HG03575 (cell line): ENCODE measurements around the gene WFIKKN1.

ENCODE experiments used
- ATAC-seq: cut with Tn5 transposase; IDR thresholded peaks from one replicate; pipeline ENCODE4 v1.9.1; 2021; ENCODE audit not compliant: unreplicated experiment, insufficient number of reproducible peaks, low FRiP score; ENCODE audit errors: extremely low read depth

The WFIKKN1 gene

DNA sequence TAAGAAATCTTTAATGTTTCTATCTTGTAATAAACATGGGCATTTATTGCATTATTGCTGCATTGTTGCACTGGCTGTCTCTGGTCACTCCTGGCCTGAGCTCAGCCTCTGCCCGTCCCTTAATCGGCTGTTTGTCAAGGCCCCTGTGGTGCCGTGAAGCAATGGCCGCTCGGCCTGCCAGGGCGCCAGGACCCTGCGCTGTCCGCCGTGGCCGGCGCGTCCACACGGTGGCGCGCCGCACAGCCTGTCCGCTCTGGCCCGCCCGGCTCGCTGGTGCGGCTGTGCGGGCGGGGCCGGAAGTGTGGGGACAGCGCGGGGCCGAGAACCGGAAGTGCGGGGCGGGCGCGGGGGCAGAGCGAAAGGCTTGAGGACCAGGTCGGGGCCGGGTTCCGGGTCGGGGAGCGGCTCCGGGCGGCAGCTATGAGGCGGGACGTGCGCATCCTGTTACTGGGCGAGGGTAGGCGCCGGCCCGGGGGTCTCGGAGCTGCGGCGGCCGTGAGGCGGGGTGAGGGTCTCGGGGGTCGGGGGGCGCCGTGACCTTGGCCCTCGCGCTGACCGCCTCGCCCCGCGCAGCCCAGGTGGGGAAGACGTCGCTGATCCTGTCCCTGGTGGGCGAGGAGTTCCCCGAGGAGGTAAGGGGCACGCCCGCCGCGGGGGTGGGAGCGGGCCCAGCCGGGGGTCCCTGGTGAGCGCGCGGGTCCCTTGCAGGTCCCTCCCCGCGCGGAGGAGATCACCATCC is 37.2 kb downstream of the WFIKKN1 start, which contains the start of gene RHOT2:
RHOT2 (plus strand) TSS at position 353 of the 739 bp plus-strand sequence; CDS start at position 421, 68 bp downstream.
- no peak for ATAC-seq

DNA sequence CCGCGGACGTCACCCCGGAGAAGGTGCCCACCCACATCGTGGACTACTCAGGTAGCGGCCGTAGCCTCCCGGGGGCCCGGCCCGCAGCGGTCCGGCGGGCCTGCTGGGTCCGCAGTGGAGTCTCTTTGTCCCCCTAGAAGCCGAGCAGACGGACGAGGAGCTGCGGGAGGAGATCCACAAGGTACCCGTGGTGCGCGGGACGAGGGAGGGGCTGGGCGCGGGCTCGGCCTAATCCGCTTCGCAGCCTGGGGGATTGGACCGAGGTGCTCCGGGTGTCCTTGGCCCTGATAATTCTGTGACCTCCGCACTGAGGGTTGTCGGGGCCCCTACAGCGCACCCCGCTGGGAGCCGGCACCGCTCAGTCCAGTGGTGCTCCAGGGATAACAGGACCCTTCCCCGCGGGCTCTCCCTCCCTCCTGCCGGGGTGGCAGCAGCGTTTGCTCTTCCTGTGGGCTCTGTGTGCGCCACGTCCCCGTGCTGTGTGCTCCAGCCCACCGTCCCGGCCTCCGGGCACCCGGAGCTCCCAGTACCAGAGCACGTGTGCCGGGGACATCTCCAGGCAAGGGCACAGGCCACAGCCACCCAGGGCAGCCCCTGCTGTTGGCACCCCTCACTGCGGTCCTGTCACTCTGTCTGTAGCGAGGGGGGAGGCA is 37.9 kb downstream of the WFIKKN1 start:
- no peak for ATAC-seq

- no peak for ATAC-seq
Measured at GRCh38 chr16:669666-670065, 38.9 kb downstream of the WFIKKN1 start.

- no peak for ATAC-seq
Measured at GRCh38 chr16:670485-671352, 39.9 kb downstream of the WFIKKN1 start.

GRCh38 chr16:671353-672131 is 40.8 kb downstream of the WFIKKN1 start:
- no peak for ATAC-seq

- ATAC-seq = no peak
Measured at GRCh38 chr16:672371-672770, 41.6 kb downstream of the WFIKKN1 start.

GRCh38 chr16:672851-673250 is 42.1 kb downstream of the WFIKKN1 start:
- ATAC-seq = no peak

DNA sequence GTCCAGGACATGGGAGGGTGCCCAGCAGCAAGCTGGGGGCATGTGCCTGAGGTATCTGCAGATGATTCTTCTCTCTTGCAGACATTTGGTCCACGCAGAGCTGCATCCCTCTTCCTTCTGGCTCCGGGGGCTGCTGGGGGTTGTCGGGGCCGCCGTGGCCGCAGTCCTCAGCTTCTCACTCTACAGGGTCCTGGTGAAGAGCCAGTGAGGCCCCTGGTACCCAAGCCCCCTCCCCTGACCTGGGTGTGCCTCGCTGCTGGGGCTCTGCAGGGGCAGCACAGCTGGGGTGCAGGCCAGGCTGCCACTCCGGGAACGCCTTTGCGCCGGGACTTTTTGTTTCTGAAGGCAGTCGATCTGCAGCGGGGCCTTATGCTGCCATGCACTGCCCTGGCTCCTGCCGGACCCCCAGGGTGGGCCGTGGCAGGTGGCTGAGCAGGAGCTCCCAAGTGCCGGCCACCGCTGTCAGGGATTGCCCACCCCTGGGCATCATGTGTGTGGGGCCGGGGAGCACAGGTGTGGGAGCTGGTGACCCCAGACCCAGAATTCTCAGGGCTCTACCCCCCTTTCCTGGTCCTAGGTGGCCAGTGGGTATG is 42.7 kb downstream of the WFIKKN1 start:
- ATAC-seq = no peak

GRCh38 chr16:674214-674881 is 43.6 kb downstream of the WFIKKN1 start:
- no peak for ATAC-seq

DNA sequence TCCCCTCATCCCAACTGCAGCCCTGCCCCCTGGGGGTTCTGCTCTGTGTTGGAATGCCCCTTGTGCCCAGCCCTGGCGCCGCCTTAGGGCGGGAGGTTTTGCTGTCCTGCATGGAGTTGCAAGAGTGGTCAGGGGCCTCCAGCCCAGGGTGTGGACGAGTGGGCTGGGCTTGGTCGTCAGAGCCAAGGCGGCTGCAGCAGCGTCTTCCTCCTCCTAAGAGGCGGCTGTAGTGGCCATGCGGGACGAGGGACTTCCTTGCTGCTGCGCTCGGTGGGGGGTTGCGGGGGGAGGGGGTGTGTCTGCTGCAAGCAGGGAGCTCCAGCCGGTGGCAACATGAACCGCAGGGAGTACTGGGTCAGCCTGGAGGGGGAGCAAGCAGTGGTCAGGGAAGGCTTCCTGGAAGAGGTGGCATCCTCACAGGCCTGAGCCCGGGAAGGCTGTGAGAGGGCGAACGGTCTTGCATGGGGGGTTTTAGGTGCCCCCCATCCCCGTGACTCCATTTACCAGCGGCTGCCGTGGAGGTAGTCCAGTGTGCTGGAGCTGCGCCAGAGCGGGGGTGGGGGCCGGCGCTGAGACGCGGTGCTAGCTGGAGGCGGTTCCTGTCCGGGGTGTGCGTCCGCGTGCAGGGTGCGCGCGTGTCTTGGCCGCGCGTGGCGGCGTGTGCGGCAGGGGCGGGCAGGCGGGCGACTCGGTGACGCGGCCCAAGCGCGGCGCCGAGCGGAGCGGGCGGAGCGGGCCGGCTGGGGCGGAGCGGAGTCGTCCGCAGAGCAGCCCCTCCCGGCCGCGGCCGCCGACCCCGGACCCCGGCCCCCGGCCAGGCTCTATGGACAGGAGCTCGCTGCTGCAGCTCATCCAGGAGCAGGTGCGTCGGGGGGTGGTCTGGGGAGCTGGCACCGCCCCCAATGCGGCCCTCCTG is 44.4 kb downstream of the WFIKKN1 start, which contains the start of gene RHBDL1:
RHBDL1 (plus strand) TSS at position 704 of the 916 bp plus-strand sequence; CDS start at position 824, 120 bp downstream.
- no peak for ATAC-seq

DNA sequence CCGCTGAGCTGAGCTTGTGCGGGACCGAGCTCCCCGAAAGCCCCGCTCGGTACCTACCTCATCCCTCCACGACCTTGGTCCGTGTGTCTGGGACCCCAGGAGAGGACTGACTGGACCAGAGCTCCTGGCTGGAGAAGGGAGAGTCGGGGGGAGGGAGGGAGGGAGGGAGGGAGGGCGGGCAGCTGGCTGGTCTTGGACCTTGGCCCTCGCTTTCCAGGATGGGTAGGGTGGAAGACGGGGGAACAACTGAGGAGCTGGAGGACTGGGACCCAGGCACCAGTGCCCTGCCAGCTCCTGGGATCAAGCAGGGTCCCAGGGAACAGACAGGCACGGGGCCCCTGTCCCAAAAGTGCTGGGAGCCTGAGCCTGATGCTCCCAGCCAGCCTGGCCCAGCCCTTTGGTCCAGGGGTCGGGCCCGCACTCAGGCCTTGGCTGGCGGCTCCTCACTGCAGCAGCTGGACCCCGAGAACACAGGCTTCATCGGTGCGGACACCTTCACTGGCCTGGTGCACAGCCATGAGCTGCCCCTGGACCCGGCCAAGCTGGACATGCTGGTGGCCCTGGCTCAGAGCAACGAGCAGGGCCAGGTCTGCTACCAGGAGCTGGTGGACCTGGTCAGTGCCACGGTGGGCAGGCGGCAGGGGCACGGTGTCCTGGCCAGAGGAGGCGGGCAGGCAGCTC is 45.2 kb downstream of the WFIKKN1 start:
- no peak for ATAC-seq

DNA sequence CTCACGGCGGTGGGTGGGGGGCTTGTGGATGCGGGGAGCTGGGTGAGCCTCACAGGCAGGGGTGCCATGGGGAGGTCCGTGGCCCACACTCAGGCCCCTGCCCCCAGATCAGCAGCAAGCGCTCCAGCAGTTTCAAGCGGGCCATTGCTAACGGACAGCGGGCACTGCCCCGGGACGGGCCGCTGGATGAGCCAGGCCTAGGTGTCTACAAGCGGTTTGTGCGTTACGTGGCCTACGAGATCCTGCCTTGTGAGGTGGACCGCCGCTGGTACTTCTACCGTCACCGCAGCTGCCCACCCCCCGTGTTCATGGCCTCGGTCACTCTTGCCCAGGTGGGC is 45.7 kb downstream of the WFIKKN1 start:
- no peak for ATAC-seq

GRCh38 chr16:676913-677312 is 46.1 kb downstream of the WFIKKN1 start:
- ATAC-seq = no peak

DNA sequence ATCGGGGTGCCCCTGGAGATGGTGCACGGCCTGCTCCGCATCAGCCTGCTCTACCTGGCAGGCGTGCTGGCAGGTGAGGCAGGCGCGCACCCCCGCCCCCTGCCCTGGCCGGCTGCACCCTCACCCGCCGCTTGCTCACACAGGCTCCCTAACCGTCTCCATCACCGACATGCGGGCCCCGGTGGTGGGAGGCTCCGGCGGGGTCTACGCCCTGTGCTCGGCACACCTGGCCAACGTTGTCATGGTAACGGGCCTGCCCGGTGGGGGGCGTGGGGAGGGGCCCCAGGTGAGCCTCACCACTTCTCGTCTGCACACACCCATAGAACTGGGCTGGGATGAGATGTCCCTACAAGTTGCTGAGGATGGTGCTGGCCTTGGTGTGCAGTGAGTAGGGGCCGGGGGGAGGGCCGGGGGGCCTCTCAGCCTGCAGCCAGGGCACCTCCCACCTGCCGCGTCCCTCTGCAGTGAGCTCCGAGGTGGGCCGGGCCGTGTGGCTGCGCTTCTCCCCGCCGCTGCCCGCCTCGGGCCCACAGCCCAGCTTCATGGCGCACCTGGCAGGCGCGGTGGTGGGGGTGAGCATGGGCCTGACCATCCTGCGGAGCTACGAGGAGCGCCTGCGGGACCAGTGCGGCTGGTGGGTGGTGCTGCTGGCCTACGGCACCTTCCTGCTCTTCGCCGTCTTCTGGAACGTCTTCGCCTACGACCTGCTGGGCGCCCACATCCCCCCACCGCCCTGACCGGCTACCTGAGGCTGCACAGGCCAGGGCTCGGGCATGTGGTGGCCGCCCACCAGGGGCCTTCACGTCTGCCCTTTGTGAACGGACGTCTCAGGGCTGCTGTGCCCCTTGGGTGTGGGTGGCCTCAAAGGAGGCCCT is 46.8 kb downstream of the WFIKKN1 start:
- no peak for ATAC-seq

DNA sequence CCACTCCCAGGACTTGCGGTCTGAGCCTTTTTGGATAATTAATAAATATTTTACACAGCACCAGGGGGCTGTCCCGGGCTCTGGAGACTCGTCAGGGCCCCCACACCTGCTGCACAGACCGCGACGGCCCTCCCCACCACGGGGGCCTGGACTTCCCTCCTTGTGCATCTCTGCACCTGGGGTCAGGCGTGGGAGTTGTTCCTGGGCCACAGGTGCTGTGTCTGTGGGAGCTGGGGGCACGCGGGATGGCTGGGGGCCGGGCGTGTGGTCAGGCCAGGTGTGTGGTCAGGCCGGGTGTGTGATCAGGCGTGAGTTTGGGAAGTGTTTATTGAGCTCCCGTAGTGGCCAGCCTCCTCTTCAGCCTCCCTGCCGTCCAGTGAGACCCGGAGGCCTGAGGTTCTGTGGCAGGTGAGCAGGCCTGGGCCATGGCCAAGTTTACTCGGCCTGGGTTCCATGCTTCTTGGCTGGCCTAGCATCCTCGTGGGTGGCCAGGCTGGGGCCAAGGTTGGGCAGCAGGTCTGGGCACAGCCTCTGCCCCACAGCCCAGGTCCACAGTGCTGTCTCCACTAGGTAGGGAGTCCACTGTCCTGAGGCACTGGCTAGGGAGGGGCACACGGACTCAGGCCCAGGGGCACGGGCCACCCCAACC is 47.5 kb downstream of the WFIKKN1 start:
- no peak for ATAC-seq
